GM19324 (cell line): ENCODE data around the gene SEC24C.
"Not testable (repeated sequence)": the region's sequence is repeated elsewhere in the genome, so short reads cannot be mapped to it uniquely, and the experiment has no call there.

Source experiments
- ATAC-seq: cut with Tn5 transposase; IDR thresholded peaks from one replicate; pipeline ENCODE4 v1.9.1; 2021; ENCODE audit warnings: mild to moderate bottlenecking, moderate library complexity; ENCODE audit not compliant: unreplicated experiment, low FRiP score

SEC24C gene

GRCh38 chr10:73768881-73769280 lies 24.7 kb downstream of the SEC24C start:
- ATAC-seq: no peak

GRCh38 chr10:73769396-73769795 lies 25.2 kb downstream of the SEC24C start:
- ATAC-seq: no peak

GRCh38 chr10:73771722-73772280 lies 27.6 kb downstream of the SEC24C start:
- peak; percentile 44 for ATAC-seq

GRCh38 chr10:73772281-73773151 lies 28.3 kb downstream of the SEC24C start:
- ATAC-seq: peak; percentile 63

- ATAC-seq: no peak
These were observed 29.1 kb downstream of the SEC24C start for GRCh38 chr10:73773152-73773879.

DNA sequence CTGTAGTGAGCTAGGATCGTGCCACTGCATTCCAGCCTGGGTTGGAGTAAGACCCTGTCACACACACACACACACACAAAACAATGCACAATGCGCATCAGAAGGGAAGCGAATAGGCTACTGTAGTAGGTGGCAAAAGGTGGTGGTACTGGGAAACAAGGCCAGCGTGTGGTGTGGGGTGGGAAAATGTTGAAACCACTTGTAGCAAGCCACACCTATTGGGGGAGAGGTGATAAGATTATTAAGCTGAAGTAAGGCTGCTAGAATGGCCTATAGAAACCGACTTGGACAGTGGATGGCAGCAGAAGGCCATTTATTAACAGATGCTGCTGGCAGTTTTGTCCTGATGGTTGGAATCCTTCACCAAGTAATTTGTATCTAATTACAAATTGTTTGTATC lies 30.5 kb downstream of the SEC24C start:
- no peak for ATAC-seq

DNA sequence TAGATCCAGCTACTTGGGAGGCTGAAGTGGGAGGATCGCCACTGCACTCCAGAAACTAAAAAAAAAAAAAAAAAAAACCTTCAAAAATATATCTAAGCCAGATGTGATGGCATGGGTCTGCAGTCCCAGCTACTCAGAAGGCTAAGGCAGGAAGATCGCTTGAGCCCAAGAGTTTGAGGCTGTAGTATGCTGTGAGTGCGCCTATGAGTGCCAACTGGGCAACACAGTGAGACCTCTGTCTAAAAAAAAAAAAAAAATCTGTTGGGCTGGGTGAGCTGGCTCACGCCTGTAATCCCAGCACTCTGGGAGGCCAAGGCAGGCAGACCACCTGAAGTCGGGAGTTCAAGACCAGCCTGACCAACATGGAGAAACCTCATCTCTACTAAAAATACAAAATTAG lies 34.8 kb downstream of the SEC24C start:
- ATAC-seq: no peak

GRCh38 chr10:73779539-73780197 lies 35.5 kb downstream of the SEC24C start:
- no peak for ATAC-seq

DNA sequence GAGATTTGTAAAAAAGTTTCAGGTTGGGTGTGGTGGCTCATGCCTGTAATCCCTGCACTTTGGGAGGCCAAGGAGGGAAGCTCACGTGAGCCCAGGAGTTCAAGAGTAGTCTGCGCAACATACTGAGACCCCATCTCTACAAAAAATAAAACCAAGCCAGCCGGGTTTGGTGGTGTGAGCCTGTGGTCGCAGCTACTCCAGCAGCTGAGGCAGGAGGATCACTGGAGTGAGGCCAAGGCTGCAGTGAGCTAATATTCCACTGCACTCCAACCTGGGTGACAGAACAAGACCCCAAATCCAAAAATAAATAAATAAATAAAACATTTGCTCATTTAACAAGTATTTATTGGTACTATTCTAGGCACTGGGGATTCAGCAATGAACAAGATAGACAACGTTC lies 36.1 kb downstream of the SEC24C start:
- ATAC-seq: no peak

GRCh38 chr10:73780966-73781365 lies 36.8 kb downstream of the SEC24C start:
- ATAC-seq: no peak

- no peak for ATAC-seq
These were observed 37.3 kb downstream of the SEC24C start for GRCh38 chr10:73781548-73781878.

DNA sequence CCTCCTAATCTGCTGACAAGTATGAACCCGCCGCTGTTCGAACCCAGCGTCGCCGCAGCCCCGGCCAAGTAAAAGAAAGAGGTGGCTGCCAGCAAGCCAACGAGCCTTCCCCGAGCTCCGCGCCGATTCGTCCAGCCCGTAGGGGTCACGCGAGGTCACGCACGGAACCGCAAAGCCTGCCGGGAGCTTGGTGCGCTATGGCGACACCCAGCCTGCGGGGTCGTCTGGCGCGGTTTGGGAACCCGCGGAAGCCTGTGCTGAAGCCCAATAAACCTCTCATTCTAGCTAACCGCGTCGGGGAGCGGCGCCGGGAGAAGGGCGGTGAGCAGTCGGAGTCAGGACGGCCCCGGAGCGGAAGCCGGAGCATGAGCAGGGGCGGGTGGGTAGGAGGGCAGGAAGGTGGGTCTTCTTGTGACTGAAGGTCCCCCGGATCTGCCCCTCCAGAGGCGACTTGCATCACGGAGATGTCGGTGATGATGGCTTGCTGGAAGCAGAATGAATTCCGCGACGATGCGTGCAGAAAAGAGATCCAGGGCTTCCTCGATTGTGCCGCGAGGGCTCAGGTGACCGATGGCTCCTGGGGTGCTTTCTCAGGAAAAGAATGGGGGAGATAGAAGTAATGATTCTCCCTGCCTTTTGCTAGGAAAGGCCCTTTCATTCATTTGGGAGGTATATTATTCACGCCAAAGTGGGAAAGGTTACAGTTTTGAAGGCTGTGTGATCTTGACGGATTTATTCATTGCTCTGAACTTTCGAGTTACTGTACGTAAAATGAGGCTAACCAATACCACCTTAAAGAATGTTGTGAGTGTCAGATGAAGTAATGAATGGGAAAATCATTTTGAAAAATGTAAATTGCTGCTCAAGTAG lies 37.9 kb downstream of the SEC24C start, which contains the start of gene CHCHD1:
CHCHD1 (plus strand) TSS at position 170 of the 870 bp plus-strand sequence; CDS start at position 198, 28 bp downstream.
- peak; percentile 56 for ATAC-seq

- ATAC-seq: no peak
These were observed 38.5 kb downstream of the SEC24C start for GRCh38 chr10:73782749-73783085.

GRCh38 chr10:73785211-73785720 lies 41.1 kb downstream of the SEC24C start, which contains the start of gene ZSWIM8:
Gene ZSWIM8, plus strand, starts transcription at chr10:73785606. Its CDS starts 273 bp downstream, at chr10:73785879.
- peak; percentile 78 for ATAC-seq

- ATAC-seq: peak; percentile 33
These were observed 41.7 kb downstream of the SEC24C start for GRCh38 chr10:73785721-73786511.

DNA sequence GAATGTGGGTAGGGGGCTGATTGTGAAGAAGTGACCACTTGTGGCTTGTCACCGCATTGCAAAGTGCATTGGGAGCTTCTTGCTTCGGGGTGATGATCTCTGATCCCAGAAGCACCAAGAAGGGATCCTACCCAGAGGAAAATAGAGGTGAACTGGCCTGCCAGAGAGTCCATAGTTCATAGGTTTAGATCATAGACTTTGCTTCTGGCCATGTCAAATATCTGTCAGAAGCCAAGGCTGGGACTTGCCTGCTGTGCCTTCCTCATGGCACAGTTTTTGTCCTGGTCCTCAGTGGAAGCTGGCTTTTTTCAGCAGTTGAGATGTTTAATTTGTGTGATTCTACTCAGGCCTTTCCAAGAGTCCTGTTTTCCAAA lies 42.3 kb downstream of the SEC24C start:
- ATAC-seq: no peak

DNA sequence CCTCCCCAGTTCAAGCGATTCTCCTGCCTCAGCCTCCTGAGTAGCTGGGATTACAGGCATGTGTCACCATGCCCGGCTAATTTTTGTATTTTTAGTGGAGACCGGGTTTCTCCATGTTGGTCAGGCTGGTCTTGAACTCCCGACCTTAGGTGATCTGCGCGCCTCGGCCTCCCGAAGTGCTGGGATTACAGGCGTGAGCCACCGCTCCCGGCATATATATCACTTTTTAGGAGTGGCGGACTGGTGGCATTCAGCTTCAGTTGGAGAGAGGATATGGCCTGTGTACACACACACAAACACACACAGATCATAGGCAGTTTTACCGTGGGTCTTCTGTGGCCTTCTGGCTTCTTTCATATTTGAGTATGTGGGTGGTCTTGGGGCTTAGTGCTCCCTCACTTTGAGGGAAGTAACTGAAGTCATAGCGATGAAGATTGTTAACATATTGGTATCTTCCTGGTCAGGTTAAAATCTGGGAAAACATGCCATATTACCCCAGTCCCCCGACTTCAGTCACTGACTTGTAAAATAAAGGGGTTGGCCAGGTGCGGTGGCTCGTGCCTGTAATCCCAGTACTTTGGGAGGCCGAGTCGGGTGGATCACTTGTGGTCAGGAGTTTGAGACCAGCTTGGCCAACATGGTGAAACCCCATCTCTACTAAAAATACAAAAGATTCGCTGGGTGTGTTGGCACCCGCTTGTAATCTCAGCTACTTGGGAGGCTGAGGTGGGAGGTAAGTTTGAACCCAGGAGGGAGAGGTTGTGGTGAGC lies 43.0 kb downstream of the SEC24C start:
- ATAC-seq: not testable (repeated sequence)
